Measurements from ENCODE around the gene CFAP119.

CFAP119 gene

DNA sequence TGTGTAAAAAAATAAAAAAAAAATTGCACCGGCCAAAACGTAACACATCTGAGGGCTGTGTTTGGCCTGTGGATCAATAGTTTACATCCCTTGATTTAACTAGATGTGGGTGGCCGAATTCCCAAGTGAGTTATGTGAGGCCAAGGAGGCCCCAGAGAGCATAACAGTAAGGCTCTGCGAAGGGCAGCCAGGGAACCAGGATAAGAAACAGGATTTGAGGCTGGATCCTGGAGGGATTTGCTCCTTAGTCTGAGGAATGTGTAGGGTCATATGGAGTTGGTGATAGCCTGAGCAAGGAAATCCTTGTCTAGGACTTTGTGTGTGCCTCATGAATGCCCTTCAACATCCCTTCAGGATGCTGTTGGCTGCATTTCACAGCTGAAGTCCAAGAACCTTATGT, 11.7 kb downstream of the CFAP119 start (continued):
- TF ChIP-seq, protein P1, sequence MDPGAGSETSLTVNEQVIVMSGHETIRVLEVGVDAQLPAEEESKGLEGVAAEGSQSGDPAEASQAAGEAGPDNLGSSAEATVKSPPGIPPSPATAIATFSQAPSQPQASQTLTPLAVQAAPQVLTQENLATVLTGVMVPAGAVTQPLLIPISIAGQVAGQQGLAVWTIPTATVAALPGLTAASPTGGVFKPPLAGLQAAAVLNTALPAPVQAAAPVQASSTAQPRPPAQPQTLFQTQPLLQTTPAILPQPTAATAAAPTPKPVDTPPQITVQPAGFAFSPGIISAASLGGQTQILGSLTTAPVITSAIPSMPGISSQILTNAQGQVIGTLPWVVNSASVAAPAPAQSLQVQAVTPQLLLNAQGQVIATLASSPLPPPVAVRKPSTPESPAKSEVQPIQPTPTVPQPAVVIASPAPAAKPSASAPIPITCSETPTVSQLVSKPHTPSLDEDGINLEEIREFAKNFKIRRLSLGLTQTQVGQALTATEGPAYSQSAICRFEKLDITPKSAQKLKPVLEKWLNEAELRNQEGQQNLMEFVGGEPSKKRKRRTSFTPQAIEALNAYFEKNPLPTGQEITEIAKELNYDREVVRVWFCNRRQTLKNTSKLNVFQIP (CRISPR knock-in tag; IDR thresholded peaks at IDR 0.05; ENCODE audit: borderline replicate concordance, low read depth): no peak
- TF ChIP-seq ISL1 (CRISPR knock-in tag; IDR thresholded peaks at IDR 0.05) (no peak), BACH2 (CRISPR knock-in tag; IDR thresholded peaks at IDR 0.05; ENCODE audit: borderline replicate concordance) (no peak)

DNA sequence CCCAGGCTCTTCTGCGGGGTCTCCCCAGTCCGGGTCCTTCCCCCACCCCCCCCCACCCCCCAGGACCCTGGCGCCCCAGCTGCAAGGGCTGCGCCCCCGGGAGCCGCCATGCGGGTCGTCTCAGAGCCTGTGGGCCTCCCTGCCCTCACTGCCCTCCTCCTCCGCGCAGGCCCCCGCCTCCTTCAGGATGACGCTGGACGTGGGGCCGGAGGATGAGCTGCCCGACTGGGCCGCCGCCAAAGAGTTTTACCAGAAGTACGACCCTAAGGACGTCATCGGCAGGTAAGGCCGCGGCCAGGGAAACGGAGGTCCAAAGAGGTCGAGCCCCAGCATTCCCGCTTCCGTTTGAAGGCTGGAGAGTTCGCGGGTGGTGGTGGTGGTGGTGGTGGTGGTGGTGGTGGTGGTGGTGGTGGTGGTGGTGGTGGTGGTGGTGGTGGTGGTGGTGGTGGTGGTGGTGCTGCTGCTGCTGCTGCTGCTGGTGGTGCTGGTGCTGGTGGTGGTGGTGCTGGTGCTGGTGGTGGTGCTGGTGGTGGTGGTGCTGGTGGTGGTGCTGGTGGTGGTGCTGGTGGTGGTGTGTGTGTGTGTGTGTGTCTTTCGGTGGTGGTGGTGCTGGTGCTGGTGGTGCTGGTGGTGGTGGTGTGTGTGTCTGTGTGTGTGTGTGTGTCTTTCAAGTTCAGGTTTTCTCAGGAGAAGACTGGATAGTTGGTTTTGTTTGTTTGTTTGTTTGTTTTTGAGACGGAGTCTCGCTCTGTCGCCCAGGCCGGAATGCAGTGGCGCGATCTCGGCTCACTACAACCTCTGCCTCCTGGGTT, 13.0 kb downstream of the CFAP119 start:
- TF ChIP-seq RARB (CRISPR knock-in tag; IDR thresholded peaks at IDR 0.05) (no peak), ESRRG (CRISPR knock-in tag; IDR thresholded peaks at IDR 0.05) (no peak), TOX (CRISPR knock-in tag; IDR thresholded peaks at IDR 0.05; ENCODE audit: borderline replicate concordance) (no peak), TCF4 (CRISPR knock-in tag; IDR thresholded peaks at IDR 0.05; ENCODE audit: borderline replicate concordance) (no peak), ISL1 (CRISPR knock-in tag; IDR thresholded peaks at IDR 0.05) (no peak), ZNF565 (CRISPR knock-in tag; conservative IDR thresholded peaks at IDR 0.05; ENCODE audit: low read depth) (no peak), ARNTL (CRISPR knock-in tag; IDR thresholded peaks at IDR 0.05; ENCODE audit: borderline replicate concordance, low read depth) (no peak), PPARA (CRISPR knock-in tag; IDR thresholded peaks at IDR 0.05; ENCODE audit: borderline replicate concordance) (no peak), GLIS3 (CRISPR knock-in tag; IDR thresholded peaks at IDR 0.05) (no peak), OSR1 (CRISPR knock-in tag; IDR thresholded peaks at IDR 0.05) (no peak), ZFP3 (CRISPR knock-in tag; IDR thresholded peaks at IDR 0.05) (no peak)
- TF ChIP-seq, protein P2, sequence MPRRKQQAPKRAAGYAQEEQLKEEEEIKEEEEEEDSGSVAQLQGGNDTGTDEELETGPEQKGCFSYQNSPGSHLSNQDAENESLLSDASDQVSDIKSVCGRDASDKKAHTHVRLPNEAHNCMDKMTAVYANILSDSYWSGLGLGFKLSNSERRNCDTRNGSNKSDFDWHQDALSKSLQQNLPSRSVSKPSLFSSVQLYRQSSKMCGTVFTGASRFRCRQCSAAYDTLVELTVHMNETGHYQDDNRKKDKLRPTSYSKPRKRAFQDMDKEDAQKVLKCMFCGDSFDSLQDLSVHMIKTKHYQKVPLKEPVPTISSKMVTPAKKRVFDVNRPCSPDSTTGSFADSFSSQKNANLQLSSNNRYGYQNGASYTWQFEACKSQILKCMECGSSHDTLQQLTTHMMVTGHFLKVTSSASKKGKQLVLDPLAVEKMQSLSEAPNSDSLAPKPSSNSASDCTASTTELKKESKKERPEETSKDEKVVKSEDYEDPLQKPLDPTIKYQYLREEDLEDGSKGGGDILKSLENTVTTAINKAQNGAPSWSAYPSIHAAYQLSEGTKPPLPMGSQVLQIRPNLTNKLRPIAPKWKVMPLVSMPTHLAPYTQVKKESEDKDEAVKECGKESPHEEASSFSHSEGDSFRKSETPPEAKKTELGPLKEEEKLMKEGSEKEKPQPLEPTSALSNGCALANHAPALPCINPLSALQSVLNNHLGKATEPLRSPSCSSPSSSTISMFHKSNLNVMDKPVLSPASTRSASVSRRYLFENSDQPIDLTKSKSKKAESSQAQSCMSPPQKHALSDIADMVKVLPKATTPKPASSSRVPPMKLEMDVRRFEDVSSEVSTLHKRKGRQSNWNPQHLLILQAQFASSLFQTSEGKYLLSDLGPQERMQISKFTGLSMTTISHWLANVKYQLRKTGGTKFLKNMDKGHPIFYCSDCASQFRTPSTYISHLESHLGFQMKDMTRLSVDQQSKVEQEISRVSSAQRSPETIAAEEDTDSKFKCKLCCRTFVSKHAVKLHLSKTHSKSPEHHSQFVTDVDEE (CRISPR knock-in tag; IDR thresholded peaks at IDR 0.05): no peak
- TF ChIP-seq, protein P3, sequence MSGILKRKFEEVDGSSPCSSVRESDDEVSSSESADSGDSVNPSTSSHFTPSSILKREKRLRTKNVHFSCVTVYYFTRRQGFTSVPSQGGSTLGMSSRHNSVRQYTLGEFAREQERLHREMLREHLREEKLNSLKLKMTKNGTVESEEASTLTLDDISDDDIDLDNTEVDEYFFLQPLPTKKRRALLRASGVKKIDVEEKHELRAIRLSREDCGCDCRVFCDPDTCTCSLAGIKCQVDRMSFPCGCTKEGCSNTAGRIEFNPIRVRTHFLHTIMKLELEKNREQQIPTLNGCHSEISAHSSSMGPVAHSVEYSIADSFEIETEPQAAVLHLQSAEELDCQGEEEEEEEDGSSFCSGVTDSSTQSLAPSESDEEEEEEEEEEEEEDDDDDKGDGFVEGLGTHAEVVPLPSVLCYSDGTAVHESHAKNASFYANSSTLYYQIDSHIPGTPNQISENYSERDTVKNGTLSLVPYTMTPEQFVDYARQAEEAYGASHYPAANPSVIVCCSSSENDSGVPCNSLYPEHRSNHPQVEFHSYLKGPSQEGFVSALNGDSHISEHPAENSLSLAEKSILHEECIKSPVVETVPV (CRISPR knock-in tag; IDR thresholded peaks at IDR 0.05): no peak
- TF ChIP-seq, protein P4, sequence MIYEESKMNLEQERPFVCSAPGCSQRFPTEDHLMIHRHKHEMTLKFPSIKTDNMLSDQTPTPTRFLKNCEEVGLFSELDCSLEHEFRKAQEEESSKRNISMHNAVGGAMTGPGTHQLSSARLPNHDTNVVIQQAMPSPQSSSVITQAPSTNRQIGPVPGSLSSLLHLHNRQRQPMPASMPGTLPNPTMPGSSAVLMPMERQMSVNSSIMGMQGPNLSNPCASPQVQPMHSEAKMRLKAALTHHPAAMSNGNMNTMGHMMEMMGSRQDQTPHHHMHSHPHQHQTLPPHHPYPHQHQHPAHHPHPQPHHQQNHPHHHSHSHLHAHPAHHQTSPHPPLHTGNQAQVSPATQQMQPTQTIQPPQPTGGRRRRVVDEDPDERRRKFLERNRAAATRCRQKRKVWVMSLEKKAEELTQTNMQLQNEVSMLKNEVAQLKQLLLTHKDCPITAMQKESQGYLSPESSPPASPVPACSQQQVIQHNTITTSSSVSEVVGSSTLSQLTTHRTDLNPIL (CRISPR knock-in tag; IDR thresholded peaks at IDR 0.05; ENCODE audit: low read depth): no peak

DNA sequence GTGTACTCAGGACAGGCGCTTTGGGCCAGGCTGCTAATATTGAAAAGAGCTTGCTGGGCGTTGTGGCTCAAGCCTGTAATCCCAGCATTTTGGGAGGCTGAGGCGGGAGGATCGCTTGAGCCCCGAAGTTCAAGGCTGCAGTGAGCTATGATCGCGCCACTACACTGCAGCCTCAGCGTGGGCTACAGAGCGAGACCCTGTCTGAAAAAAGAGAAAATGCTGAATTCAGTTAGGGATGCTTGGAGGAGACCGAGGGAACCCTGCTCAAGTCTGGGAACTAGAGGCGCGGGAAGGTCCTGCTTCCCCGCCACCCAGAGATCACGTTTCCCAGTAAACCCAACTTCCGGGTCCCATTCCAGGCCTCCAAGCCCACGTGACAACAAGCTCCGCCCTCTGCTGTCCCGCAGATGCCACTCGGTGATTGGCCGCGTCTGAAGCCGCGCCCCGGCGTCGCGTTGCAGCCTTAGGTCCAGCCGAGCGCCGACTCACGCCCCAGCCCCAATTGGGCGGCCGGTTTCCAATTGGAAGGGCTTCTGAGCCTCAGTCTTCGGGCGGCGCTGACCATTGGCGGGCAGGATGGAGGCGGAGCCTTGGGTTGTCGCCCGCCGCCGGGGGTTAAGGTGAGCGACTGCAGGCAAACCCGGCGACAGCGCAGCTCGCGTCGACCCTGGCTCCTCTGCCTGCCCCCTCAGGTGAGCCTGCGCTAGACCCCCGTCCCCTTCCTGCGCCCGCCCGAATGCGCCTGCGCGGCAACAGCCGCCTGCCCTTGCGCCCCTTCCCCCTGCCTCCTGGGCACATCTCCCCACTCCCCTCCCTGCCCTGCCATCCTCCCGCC, 13.8 kb downstream of the CFAP119 start, which contains the start of gene PHKG2:
Gene PHKG2 (plus strand): TSS at position 627 of the 835 bp plus-strand sequence. CDS start 396 bp downstream, outside the sequence.
- ATAC-seq: peak; percentile 98
- TF ChIP-seq PPARA (CRISPR knock-in tag; IDR thresholded peaks at IDR 0.05; ENCODE audit: borderline replicate concordance) (no peak), ZFP30 (CRISPR knock-in tag; IDR thresholded peaks at IDR 0.05) (no peak), ZNF565 (CRISPR knock-in tag; conservative IDR thresholded peaks at IDR 0.05; ENCODE audit: low read depth) (no peak), TOX (CRISPR knock-in tag; IDR thresholded peaks at IDR 0.05; ENCODE audit: borderline replicate concordance) (no peak), GLIS3 (CRISPR knock-in tag; IDR thresholded peaks at IDR 0.05) (0 out of 2 replicates have a peak, but pooled peaks have one; percentile 25), ZFP3 (CRISPR knock-in tag; IDR thresholded peaks at IDR 0.05) (no peak), RARB (CRISPR knock-in tag; IDR thresholded peaks at IDR 0.05) (no peak)
- TF ChIP-seq, protein P4 (CRISPR knock-in tag; IDR thresholded peaks at IDR 0.05; ENCODE audit: low read depth): no peak

More for the DNA sequence above, 13.0 kb downstream of the CFAP119 start:
- ATAC-seq: peak; percentile 72

Data from SK-N-SH treated with all-trans-retinoic acid at 6 μM for 48 hours (cell line).